Measurements from ENCODE around the gene LMO7. TPM values are rescaled to one million over a fixed set of nuclear protein-coding genes. Genes with fewer than 3 reads are reported as not detected.

The LMO7 gene
- total and polyA plus RNA-seq, 2 experiments from 2014 or later, result 47.2 to 105 TPM

DNA sequence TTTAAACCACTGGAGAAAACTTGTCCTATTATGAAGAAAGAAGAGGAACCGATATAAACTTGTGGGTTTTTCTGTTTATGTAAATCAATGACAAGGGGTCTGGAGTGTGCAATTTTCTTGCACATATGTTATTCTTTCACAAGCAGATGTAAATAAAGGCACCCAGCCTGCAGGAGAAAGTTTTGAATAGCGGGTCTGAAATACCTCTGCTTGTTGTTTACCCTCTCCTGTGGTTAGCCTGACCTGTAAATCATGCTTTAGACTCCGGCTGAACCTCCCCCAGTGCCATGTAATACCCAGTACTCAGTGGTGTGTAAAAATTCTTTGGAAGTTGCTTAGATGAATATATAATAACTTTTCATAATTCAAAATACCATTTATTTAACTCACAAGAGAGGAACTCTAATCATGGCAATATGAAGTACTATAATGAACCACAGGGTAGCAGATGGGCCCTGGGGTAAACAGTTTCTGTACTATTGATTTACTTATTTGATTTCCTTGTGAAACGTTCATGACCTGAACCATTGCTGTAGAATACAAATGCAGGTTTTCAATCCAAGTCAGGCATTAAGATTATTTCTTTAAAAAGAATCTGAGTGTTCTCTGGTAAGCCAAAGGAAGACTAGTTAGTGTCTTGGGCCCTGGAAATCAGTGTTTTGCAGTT is 245.1 kb downstream of the LMO7 start:
- Histone ChIP-seq H2AFZ (no peak overlapping the region), H3K4me3 (no peak overlapping the region), H3K9me2 (replicated peaks; ENCODE audit: insufficient read depth) (no peaks in the 10 kb centered on the region), H3K79me2 (no peaks in the 10 kb centered on the region), H3K4me1 (ENCODE audit: insufficient read depth) (peaks cover 3% of the 10 kb centered on the region), H3K27ac (peak overlapping the region; percentile 14), H3K9me3 (ENCODE audit: low read depth) (no peaks in the 10 kb centered on the region), H4K20me1 (ENCODE audit: insufficient read depth, poor library complexity, severe bottlenecking) (no peaks in the 10 kb centered on the region), H3K36me3 (replicated peaks; ENCODE audit: insufficient read depth, low read depth) (no peaks in the 10 kb centered on the region), H3K27me3 (no peaks in the 10 kb centered on the region), H3K4me2 (no peak overlapping the region)
- WGBS (ENCODE audit: low lambda C conversion rate, missing lambda C conversion rate), result 43% methylated on average over 4 of the region's 4 CpGs
- no peak for DNase-seq (ENCODE audit: low spot score)
- TF ChIP-seq EZH2phosphoT487 (IDR thresholded peaks at IDR 0.05; ENCODE audit: low read depth, severe bottlenecking, unreplicated experiment), result no peak
- TF ChIP-seq EZH2 (IDR thresholded peaks at IDR 0.05; ENCODE audit: borderline replicate concordance), result no peak
- TF ChIP-seq, protein P1, sequence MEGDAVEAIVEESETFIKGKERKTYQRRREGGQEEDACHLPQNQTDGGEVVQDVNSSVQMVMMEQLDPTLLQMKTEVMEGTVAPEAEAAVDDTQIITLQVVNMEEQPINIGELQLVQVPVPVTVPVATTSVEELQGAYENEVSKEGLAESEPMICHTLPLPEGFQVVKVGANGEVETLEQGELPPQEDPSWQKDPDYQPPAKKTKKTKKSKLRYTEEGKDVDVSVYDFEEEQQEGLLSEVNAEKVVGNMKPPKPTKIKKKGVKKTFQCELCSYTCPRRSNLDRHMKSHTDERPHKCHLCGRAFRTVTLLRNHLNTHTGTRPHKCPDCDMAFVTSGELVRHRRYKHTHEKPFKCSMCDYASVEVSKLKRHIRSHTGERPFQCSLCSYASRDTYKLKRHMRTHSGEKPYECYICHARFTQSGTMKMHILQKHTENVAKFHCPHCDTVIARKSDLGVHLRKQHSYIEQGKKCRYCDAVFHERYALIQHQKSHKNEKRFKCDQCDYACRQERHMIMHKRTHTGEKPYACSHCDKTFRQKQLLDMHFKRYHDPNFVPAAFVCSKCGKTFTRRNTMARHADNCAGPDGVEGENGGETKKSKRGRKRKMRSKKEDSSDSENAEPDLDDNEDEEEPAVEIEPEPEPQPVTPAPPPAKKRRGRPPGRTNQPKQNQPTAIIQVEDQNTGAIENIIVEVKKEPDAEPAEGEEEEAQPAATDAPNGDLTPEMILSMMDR (IDR thresholded peaks at IDR 0.05; ENCODE audit: poor library complexity), result no peak

DNA sequence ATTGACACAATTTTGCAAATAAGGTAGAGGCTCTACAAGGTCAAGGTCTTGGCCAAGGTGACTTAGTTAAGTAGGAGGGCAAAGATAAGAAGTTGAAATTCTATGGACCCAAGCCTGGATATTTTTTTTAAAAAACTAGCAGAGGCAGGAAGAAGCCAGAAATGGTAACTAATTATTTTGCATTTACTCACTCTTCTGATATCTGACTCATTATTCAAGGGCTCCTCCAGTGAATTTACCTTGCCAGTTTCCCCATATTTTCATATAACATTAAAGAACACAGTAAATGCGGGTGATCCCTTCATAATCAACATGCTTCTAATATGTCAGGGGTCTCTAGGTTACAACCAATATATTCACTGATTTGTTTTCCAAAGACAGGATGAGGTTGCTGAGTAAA is 246.1 kb downstream of the LMO7 start:
- TF ChIP-seq, protein P1 (IDR thresholded peaks at IDR 0.05; ENCODE audit: poor library complexity), result no peak
- TF ChIP-seq EZH2phosphoT487 (IDR thresholded peaks at IDR 0.05; ENCODE audit: low read depth, severe bottlenecking, unreplicated experiment) (no peak), EZH2 (IDR thresholded peaks at IDR 0.05; ENCODE audit: borderline replicate concordance) (no peak)
- 89% methylated on average over 1 of the region's 1 CpG for WGBS (ENCODE audit: low lambda C conversion rate, missing lambda C conversion rate)
- Histone ChIP-seq H3K9me3 (ENCODE audit: low read depth) (no peaks in the 10 kb centered on the region), H3K27me3 (no peaks in the 10 kb centered on the region), H3K79me2 (no peaks in the 10 kb centered on the region), H2AFZ (no peak overlapping the region), H3K27ac (no peak overlapping the region), H3K9me2 (replicated peaks; ENCODE audit: insufficient read depth) (no peaks in the 10 kb centered on the region), H3K4me3 (no peak overlapping the region), H4K20me1 (ENCODE audit: insufficient read depth, poor library complexity, severe bottlenecking) (no peaks in the 10 kb centered on the region), H3K36me3 (replicated peaks; ENCODE audit: insufficient read depth, low read depth) (no peaks in the 10 kb centered on the region), H3K4me2 (no peak overlapping the region), H3K4me1 (ENCODE audit: insufficient read depth) (no peaks in the 10 kb centered on the region)
- DNase-seq (ENCODE audit: low spot score), result no peak

DNA sequence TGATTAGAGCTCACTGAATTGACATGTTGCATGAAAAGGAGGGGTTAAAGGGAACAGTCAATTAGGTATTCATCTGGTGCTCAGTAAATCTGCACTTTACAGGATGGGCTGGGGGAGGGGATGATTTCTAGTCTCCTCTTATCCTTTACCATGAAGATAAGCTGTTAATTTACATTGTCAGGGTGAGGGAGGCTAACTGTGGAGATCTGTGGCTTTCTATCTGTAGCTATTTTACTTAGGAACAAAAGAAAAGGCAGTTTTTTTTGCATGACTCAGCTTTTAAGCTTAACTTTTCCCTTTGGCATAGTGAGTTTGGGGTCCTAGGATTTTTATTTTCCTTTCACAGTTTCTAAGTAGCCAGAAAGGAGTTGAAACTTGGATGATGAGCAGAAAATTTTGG is 253.3 kb downstream of the LMO7 start:
- DNase-seq (ENCODE audit: low spot score), result no peak
- no peaks in the 10 kb centered on the region for H3K4me1 ChIP-seq (ENCODE audit: insufficient read depth)
- no peak overlapping the region for H3K4me3 ChIP-seq
- H3K79me2 ChIP-seq, result no peaks in the 10 kb centered on the region
- no peaks in the 10 kb centered on the region for H3K9me3 ChIP-seq (ENCODE audit: low read depth)
- H3K27ac ChIP-seq, result no peak overlapping the region
- no peak overlapping the region for H2AFZ ChIP-seq
- H4K20me1 ChIP-seq (ENCODE audit: insufficient read depth, poor library complexity, severe bottlenecking), result no peaks in the 10 kb centered on the region
- H3K36me3 ChIP-seq (replicated peaks; ENCODE audit: insufficient read depth, low read depth), result no peaks in the 10 kb centered on the region
- TF ChIP-seq, protein P1 (IDR thresholded peaks at IDR 0.05; ENCODE audit: poor library complexity), result no peak
- TF ChIP-seq EZH2phosphoT487 (IDR thresholded peaks at IDR 0.05; ENCODE audit: low read depth, severe bottlenecking, unreplicated experiment), result no peak
- no peaks in the 10 kb centered on the region for H3K9me2 ChIP-seq (replicated peaks; ENCODE audit: insufficient read depth)
- H3K27me3 ChIP-seq, result no peaks in the 10 kb centered on the region
- H3K4me2 ChIP-seq, result no peak overlapping the region
